ENCODE results near the gene IFITM2.

- TF ChIP-seq SUZ12 (IDR thresholded peaks at IDR 0.05; ENCODE audit: extremely low read depth, insufficient read depth, insufficient read length): no peak
- TF ChIP-seq YY1 (IDR thresholded peaks at IDR 0.05; ENCODE audit: insufficient read depth, insufficient read length): no peak
Observed at GRCh38 chr11:335779-336658, 28.4 kb downstream of the IFITM2 start.

All from NT2/D1 (cell line).